Measurements from ENCODE around the gene DNAJB5. TPM values are rescaled to one million over a fixed set of nuclear protein-coding genes. Genes with fewer than 3 reads are reported as not detected.

DNAJB5 gene
- total and polyA plus RNA-seq, 9 of the 15 experiments (the other 6 are each of a cell fraction or from before 2014, with no cell fraction given), result 0.15 to 7.4 (median 3.7) TPM

DNA sequence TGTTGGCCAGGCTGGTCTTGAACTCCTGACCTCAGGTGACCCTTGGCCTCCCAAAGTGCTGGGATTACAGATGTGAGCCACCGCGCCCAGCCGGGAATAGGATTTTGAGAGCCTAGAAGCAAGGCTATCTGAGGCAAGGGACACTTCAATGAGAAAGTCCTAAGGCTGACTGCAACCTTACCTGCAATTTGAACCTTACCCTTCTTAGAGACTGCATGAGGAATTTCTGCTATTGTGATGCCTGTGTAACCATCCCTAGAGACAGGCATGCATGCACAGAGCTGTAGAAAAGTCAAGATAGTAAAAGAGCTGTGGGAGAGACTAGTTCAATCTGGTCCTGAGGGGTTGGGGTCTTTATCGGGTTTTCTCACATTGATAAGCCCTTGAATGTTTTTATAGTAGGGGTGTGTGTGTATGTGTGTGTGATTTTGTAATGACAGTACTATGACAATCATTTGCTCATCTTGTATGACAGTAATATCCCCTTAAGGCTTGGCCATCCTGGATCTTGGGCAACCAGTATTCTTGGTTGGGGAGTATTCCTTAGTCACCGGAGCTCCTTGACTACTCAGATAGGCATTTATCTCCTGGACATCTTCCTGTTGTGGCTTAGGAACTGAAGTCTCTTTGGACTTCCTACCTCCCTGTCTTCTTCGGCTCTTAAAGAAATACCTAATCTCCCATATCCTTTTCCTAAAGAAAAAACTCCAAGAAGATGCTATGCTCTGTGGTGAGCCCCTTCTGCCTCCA, 11.2 kb downstream of the DNAJB5 start (continued):
- TF ChIP-seq, protein P1, sequence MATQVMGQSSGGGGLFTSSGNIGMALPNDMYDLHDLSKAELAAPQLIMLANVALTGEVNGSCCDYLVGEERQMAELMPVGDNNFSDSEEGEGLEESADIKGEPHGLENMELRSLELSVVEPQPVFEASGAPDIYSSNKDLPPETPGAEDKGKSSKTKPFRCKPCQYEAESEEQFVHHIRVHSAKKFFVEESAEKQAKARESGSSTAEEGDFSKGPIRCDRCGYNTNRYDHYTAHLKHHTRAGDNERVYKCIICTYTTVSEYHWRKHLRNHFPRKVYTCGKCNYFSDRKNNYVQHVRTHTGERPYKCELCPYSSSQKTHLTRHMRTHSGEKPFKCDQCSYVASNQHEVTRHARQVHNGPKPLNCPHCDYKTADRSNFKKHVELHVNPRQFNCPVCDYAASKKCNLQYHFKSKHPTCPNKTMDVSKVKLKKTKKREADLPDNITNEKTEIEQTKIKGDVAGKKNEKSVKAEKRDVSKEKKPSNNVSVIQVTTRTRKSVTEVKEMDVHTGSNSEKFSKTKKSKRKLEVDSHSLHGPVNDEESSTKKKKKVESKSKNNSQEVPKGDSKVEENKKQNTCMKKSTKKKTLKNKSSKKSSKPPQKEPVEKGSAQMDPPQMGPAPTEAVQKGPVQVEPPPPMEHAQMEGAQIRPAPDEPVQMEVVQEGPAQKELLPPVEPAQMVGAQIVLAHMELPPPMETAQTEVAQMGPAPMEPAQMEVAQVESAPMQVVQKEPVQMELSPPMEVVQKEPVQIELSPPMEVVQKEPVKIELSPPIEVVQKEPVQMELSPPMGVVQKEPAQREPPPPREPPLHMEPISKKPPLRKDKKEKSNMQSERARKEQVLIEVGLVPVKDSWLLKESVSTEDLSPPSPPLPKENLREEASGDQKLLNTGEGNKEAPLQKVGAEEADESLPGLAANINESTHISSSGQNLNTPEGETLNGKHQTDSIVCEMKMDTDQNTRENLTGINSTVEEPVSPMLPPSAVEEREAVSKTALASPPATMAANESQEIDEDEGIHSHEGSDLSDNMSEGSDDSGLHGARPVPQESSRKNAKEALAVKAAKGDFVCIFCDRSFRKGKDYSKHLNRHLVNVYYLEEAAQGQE (IDR thresholded peaks at IDR 0.05; ENCODE audit: borderline replicate concordance), result peak; percentile 18; the same call in 1 of the 2 replicates
- TF ChIP-seq, protein P1 (CRISPR knock-in tag; IDR thresholded peaks at IDR 0.05; ENCODE audit: low read depth), result no peak
- TF ChIP-seq RBM25 (IDR thresholded peaks at IDR 0.05; ENCODE audit: low read depth, low read length, severe bottlenecking) (no peak), TAL1 (IDR thresholded peaks at IDR 0.05) (peak; percentile 48), CEBPG (CRISPR knock-in tag; IDR thresholded peaks at IDR 0.05) (no peak), CEBPG (tag; conservative IDR thresholded peaks at IDR 0.05 in 1 of 2, IDR thresholded peaks at IDR 0.05 in 1 of 2) (peak; percentile 6 to 67; a peak in 2 of 4 replicates), ZC3H8 (IDR thresholded peaks at IDR 0.05) (no peak), SREBF2 (CRISPR knock-in tag; IDR thresholded peaks at IDR 0.05) (no peak), MAFG (tag; conservative IDR thresholded peaks at IDR 0.05) (peak; percentile 52), NFE2 (IDR thresholded peaks at IDR 0.05; ENCODE audit: low read depth) (peak; percentile 81), ZNF282 (CRISPR knock-in tag; IDR thresholded peaks at IDR 0.05) (no peak), CBFA2T3 (IDR thresholded peaks at IDR 0.05) (peak; percentile 75), DPF2 (IDR thresholded peaks at IDR 0.05) (peak; percentile 71), HMBOX1 (IDR thresholded peaks at IDR 0.05) (peak; percentile 72), SMARCE1 (IDR thresholded peaks at IDR 0.05) (0 out of 2 replicates have a peak, but pooled peaks have one; percentile 52), SMARCC2 (IDR thresholded peaks at IDR 0.05; ENCODE audit: low read depth) (0 out of 2 replicates have a peak, but pooled peaks have one; percentile 27), CTCFL (IDR thresholded peaks at IDR 0.05; ENCODE audit: borderline replicate concordance, insufficient read depth, low read depth, low read length, poor library complexity, severe bottlenecking) (no peak), GATA2 (CRISPR knock-in tag; IDR thresholded peaks at IDR 0.05) (peak; percentile 30; the same call in 1 of the 2 replicates), CEBPB (tag; IDR thresholded peaks at IDR 0.05) (peak; percentile 77)
